NCI-H1105 (cell line): ENCODE data around the gene SAE1.
A peak's percentile ranks its signal among the peaks of the same experiment; 100 is the strongest.

Experiments used
- DNase-seq: peaks from one replicate; lab custom pipeline; 2025; lab: John Stamatoyannopoulos, UW

SAE1 gene

DNA sequence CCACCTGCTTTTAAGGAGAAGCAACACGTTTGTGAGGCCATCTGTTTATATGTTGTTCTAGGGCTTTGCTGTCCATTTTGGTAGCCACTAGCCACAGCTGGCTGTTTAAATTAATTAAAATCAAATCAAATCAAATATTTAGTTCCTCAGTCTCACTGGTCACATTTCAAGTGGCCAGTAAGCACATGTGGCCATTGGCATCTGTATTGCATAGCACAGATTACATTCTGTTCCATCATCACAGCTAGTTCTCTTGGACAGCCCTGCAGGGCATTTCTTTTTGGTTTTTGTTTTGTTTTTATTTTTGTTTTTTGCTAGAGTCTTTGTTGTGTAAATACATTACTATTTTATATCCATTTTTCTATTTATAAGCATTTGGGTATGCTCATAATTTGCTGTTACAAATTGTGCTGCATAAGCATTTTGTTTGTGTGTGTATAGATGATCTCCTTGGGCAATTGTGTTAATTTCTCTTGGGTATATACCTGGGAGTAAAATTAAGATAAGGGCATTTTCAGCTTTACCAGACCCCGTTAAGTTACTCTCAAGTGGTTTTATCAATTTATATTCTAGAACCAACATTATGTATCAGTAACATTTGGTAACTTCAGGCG lies 31.3 kb downstream of the SAE1 start:
- no peak for DNase-seq

DNA sequence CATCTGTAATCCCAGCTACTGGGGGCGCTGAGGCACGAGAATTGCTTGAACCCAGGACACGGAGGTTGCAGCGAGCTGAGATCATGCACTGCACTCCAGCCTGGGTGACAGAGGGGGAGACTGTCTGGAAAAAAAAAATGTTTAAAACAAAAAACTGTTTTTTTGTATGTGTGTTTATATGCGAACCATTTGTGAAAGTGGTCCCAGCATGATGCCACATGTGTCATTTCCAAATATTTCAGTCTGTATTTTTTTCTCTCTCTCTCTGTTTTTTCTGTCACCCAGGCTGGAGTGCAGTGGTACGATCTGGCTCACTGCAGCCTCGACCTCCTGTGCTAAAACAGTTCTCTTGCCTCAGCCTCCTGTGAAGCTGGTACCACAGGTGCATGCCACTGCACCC lies 37.4 kb downstream of the SAE1 start:
- no peak for DNase-seq

DNA sequence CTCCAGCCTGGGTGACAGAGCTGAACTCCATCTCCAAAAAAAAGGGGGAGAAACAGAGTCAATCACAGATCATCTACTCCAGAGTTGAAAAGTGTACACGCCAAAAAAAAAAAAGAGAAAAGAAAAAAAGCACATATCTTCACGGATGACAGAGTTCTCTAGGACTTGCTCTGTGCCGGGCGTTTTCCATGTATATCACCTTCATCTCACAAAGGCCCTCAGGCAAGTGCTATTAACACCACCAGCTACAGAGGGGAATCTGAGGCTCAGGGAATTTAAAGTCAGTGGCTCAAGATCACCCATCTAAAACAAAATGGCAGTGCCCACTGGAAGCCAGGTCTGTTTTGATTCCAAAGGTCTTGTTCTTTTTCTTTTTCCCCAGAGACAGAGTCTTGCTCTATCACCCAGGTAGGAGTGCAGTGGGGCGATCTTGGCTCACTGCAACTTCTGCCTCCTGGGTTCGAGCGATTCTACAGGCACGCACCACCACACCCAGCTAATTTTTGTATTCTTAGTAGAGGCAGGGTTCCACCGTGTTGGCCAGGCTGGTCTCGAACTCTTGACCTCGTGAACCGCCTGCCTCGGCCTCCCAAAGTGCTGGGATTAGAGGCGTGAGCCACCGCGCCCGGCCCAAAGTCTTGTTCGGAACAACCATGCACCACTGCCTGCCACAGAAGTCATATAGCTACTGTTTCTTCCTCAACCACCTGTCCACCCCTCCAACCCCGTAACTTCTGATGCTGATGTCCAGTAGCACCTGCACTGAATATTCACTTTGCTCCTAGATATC lies 42.2 kb downstream of the SAE1 start:
- no peak for DNase-seq

DNA sequence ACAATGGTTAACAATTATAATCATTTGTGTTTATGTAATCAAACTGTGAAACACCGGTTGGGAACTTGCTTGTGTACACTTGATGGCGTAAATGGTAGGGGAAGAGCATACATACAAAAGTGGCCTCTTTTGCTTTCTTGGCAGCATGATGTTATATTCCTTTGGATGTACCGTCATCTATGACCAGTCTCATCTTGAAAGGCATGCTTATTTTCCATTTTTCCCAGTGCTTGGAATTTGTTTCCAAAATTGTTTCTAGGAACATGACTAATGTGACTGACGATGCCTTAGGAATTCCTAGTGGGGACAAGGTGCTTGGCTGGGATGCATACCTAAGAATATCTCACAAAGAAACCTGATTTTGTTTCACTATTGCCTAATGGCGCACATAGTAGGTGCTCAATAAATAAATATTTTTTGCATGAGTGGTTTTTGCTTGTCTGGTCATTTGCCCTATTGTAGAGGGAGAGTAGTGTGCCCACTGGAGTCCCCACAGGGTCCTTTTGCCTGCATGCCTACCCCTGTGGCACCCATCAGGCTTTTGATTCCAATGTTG lies 45.5 kb downstream of the SAE1 start:
- no peak for DNase-seq

DNA sequence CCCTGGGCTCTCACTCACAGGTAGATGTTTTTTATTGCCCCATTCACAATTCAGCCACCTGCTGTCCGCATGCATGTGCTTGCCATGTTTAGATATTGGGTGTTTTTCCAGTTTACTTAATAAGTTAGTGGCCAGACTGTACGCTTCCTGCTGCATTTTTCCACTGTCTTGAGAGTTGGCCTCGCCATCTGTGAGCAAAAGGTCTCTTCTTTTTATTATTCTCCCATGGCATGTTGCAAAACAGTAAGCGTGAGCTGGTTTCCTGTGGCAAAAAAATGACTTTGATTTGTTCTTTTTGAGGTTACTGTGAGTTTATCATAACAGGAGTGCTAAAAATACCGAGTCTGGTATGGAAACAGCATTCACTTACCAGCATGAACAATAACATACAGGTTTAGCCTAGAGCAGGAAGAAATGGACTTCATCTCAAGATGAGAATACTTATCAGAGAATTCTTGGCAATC lies 46.0 kb downstream of the SAE1 start:
- no peak for DNase-seq

DNA sequence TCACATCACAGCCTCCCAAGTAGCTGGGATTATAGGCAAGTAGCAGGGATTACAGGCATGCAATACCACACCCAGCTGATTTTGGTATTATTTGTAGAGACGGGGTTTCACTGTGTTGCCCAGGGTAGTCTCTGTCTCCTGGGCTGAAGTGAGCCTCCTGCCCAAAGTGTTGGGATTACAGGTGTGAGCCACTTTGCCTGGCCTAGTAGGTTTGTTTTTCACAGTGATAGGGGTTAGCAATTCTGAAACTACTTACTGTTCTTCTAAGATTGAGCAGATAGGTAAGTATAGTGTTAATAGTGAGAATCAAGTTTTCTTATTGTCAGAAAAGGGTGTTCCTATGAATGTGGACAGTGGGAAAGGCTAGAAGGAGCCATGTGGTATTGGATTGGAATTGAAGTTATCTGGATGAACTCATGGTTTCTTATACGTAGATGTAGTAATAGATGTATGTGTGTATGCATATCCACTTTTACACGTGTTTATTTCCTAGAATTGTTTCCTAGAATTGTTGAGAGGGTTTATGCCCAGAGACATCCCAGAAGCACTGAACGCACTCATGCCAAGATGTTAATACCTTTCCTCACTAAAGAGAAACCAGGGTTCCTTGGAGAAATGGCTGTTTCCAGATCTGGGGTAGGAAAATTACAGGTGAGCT lies 49.1 kb downstream of the SAE1 start:
- DNase-seq, result no peak

DNA sequence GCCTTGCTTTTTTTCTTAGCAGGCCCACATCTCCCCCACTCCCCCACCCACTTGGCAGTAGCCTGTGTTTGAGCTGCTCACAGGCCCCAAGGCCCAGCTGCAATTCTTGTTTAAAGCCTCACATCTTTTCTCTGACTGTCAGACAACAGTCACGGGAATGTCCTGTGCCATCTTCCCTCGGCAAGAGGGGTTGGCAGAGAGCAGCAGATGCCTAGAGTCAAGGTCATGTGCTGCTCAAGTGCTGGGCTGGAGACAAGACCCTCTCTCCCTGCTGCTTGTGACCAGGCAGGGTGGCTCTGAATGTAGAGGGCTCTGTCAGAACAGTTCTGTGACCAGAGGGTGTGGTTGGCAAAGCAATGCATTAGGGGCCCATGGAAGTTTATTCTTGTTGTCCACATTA lies 53.0 kb downstream of the SAE1 start:
- no peak for DNase-seq

DNA sequence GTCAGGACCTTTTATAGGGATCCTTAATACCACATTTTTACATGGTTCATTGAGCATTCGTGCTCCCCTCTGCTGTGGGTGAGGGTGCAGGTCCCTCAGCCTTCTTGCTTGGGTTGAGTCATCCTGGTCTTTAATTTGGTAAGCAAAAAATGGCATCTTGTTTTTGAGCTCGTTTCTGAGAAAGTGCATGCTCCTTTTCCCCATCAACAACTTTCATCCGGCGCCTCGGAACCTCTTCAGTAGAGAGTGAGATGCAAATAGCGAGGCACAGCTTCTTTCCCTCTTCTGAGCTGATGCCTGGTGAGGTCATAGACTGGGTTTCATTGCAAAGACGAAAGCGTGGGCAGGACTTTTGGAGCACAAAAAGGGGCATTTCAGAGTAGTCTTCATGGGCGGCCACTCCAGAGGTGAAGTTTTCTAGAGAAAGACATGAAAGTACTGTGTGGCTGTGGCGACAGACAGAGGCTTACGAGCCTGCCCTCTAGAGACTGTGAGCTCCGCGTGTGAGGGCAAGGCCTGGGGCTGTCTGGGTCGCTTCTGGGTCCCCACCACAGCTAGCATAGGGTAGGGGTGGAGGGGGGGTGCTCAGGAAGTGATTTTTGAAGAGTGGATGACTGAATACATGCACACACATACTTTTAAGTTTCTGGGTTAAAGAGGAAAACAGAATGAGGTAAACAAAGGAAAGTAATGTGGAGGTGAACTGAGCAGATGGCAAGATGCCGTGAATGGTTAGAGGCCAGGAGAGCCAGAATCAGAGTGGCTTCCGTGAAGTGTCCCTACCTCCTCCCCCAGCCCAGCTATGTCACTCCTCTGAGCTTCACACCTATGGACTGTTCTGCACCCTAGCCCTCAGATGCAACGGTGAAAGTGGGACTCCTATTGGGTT lies 56.1 kb downstream of the SAE1 start:
- DNase-seq, result no peak

DNA sequence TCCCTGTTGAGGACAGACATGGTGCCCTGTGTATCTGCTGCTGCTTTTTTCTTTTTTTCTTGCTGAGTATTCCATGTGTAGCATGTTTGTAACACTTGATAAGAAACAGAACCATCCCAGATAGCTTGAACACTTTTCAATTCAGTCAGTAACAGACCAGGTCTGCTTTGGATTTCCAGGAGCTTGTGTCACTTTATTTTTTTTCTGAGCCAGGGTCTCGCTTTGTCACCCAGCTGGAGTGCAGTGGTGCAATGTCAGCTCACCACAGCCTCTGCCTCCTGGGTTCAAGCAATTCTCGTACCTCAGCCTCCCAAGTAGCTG lies 56.7 kb downstream of the SAE1 start:
- DNase-seq, result no peak

DNA sequence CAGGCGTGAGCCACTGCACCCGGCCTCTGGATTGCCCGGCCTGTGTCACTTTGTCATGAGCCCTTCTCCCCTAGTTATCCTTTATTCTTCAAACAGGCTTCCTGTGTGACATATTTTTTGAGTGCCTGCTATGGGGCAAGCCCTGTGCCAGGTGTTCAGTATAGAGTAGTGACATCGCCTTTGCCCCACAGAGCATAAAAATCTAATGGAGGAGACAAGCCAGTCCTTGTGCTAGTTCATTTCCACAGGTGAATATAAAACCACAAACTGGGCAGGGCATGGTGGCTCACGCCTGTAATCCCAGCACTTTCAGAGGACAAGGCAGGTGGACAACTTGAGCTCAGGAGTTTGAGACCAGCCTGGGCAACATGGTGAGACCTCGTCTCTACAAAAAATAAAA lies 57.2 kb downstream of the SAE1 start:
- no peak for DNase-seq

DNA sequence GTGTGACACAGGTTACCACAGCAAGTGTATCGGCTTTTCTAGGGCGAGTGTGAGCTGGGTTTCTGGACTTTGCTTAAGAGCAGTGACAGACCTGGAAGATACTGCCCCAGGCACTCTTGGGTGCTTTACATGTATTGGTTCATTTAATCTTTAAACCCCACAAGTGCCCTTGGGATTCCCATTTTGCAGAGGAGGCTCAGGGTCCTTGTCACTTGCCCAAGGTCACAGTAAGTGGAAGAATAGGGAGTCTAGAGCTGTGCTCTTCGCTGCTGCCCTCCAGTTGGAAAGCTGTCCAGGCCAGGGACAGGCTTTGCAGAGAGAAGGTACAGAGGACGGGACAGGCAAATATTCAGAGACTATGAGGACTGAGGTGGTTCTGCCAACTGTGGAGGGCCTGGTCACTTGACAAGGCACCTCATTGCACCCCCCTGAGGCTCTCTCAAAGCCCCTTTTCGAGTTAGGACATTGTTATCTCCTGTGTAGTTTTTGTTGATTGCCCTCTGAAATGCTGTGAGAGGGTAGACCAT lies 57.9 kb downstream of the SAE1 start:
- no peak for DNase-seq

DNA sequence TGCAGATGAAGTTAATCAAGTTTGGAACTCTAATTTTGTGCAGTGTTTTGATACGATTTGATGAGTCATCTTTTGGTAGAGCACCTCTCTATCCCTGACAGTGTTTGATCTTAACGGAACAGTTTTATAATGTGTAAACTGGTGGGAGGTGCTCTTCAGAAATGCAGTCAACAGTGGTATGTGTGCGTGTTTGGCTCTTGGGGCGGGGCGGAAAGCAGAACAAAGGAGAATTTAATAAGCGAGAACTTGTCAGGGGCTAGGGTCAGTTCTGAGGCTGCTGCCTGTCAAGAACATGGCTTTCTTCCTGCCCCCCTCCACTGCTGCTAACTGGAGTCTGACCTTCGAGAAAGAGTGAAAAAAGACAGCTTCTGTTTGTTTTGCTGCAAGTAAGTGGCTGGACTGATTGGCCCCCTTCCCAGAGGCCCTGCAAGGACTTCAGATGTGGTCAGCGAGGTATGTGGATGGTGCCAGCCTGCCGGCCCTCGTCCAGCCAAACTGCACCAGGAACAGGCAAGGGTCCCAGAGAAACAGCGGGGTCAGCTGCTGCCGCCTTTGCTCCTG lies 59.6 kb downstream of the SAE1 start:
- no peak for DNase-seq

DNA sequence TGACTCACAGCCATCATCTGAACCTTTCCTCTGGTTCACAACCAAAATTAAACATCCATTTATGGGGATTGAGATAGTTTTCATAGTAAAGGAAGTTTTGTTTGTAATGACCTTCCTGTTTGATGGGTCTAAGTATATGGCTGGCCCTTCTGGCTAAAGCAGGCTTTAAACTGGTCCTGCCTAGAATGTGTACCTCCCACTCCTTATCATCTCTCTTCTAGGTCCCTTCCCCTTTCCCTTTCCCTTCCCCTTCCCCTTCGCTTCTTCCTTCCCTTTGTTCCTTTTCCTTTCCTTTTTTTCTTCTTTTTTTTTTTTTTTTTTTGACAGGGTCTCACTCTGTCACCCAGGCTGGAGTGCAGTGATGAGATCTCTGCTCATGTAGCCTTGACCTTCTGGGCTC lies 64.8 kb downstream of the SAE1 start:
- DNase-seq, result no peak

DNA sequence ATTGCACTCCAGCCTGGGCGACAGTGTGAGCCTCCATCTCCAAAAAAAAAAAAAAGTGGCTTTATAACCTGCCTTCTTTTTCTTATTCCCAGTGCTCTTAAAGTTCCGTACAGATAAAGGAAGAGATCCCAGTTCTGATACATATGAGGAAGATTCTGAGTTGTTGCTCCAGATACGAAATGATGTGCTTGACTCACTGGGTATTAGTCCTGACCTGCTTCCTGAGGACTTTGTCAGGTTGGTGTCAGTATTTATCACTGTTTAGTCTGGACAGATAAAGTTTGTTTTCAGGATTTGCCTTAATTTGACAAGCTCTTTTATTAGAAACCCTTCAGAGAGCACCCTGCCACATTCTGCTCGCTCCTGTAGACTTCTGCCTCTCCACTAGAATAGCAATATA lies 66.5 kb downstream of the SAE1 start:
- no peak for DNase-seq

DNA sequence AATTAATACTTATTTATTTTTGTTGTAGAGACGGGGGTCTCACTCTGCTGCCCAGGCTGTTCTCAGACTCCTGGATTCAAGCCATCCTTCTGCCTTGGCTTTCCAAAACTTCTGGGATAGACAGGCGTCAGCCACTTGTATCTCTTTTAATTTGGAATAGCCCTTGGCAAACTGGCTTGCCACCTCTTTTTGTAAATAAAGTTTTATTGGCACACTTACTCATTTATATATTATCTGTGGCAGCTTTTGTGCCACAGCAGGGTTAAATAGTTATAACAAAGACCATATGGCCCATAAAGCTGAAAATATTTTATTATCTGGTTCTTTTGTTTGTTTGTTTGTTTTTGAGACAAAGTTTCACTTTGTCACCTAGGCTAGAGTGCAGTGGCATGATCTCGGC lies 69.9 kb downstream of the SAE1 start:
- no peak for DNase-seq

DNA sequence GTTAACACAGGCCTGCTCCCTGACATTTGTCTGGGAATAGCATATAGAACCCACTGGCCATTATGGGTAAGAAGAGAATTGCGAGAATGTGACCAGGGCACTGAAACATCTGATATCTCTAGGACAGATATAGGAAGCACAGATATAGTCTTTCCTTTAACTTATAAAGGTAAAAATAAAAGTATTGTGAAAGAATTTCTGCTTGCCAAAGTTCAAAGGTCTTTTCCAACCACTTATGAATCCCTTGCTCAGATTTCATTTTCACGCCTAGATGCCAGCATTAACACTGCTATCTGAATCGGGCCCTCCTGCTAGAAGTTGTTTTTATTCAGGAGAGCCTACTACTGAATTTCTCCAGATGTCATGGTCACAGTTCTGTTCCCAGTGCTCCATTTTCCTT lies 72.6 kb downstream of the SAE1 start:
- no peak for DNase-seq

DNA sequence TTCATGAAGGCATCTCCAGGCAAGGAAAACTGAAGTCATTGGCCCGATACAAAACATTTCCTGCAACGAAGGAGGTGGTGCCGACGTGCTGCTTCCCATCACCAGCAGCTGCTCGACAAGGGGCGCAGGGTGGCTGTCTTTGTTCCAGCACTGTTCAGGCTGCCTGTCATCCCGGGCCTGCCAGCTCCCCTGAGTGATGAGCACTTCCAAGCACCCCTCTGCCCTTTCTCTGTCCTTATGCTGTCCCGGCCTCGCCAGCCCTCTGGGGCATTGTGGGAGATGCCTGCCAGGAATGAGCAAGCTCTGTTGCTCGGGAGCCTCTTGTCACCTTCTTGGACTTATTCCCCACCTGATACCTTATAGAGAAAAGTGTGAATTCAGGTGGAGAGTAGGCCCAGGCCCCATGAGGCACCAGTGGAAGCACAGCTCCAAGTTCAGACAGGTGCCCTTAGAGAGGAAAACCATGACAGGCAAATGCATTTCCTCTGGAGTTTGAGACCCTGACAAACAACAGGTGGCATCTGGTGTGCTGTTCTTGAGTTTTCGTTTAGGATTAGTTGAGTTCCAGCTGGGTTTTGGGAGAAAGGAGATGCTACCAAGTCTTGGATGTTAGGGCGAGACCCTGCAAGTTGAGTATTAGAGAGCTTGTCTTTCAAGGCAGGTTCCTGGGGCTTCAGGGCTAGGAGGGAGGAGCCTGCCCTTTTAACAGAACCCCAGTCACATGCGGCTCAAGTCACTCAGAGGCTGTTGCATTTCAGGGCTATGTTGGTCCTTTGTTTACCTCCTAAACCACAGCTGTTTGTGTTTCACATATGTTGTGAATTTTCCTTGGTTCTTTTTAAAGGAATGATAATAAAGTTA lies 78.9 kb downstream of the SAE1 start:
- no peak for DNase-seq

DNA sequence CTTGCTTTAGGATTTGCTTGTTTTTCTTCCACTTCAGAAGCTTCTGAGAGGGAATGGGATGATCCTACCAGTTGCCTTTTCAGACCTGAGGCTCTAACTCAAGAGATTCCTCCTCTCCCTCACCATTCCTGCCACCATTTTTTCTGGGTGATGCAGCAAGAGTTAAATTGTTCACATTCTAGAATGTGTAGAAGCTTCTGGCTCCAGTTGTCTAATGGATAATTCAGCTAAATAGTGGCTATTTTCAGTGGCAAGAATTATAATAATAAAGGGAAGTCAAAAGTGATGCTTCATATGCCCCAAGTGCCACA lies 79.5 kb downstream of the SAE1 start:
- no peak for DNase-seq

DNA sequence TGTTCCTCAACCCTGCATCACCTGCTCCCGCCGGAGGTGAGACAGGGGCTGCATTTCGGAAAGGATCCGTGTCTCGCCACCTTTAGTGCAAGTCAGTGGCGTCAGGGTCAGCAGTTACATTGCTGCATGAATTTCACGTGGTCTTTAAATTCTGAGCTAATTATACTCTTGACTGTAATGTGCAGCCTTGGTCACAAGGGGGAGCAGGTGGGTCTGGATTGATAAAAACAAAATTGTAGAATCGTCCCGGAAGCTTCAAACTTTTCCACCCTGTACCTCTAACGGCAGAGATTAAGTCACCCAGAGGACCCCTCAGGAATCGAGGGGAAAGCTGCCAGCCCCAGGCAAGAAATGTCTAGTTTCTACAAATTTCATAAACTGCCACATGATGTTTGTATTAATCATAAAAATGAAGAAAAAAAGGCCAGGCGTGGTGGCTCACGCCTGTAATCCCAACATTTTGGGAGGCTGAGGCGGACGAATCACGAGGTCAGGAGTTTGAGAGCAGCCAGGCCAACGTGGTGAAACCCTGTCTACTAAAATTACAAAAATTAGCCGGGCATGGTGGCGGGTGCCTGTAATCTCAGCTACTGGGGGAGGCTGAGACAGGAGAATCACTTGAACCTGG lies 80.2 kb downstream of the SAE1 start:
- peak; percentile 57 for DNase-seq

DNA sequence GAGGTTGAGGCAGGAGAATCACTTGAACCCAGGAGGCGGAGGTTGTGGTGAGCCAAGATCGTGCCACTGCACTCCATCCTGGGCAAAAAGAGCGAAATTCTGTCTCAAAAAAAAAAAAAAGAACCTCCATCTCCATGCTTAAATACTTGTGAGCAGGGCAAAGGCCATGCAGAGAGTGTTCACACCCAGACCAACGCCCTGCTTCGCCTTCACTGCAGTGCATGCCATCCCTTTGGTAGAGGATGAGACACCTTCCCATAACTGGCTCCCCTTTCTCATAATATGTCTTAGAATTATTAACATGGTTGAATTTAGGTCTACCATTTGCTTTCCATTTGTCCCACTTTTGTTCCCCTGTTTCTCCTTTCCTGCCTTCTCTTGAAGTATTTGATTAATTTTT lies 84.9 kb downstream of the SAE1 start:
- DNase-seq, result no peak
